Gastrocnemius medialis (tissue), 4 donors: ENCODE data around the gene RIMKLB.

Experiments used
- CTCF ChIP-seq, 5 experiments: fragments of 450-650 bp in 3 of 5; fragments of 200-600 bp in 2 of 5; sonication (generic) in 2 of 5; IDR thresholded peaks in 4 of 5; conservative IDR thresholded peaks in 1 of 5; 1 replicate in 4 of 5; 2 replicates in 1 of 5; pipeline ENCODE4 v1.5.1; 2016 to 2019; ENCODE audit warnings: antibody characterized with exemption in 5 of 5, mild to moderate bottlenecking in 3 of 5, moderate library complexity in 3 of 5
- POLR2A ChIP-seq, 2 donors: fragments of 450-650 bp; IDR thresholded peaks; one replicate each; pipeline ENCODE4 v1.6.1; 2017; ENCODE audit warnings: antibody characterized with exemption in 2 of 2, mild to moderate bottlenecking in 2 of 2, moderate library complexity in 2 of 2

GRCh38 chr12:8829621-8830020 lies 131.8 kb downstream of the RIMKLB start:
- TF ChIP-seq POLR2A (IDR thresholded peaks at IDR 0.05) (no peak), CTCF (IDR thresholded peaks at IDR 0.05 in 4 of 5, conservative IDR thresholded peaks at IDR 0.05 in 1 of 5) (no peak)
